Neural cell (in vitro differentiated cells): ENCODE results near the gene EAF2. TPM values are rescaled to one million over a fixed set of nuclear protein-coding genes. Genes with fewer than 3 reads are reported as not detected.

Experiments used
- H2AFZ ChIP-seq: fragments of 200-600, 300-800 bp; sonication (generic), shearing (Covaris generic); 2 replicates; pipeline ENCODE4 v1.6.0; 2014; ENCODE audit warnings: low read depth, mild to moderate bottlenecking, antibody characterized with exemption, low read length, moderate library complexity
- H3F3A ChIP-seq: fragments of 200-600 bp; shearing (Covaris generic); 2 replicates; pipeline ENCODE4 v1.6.1; 2016; ENCODE audit warnings: mild to moderate bottlenecking, moderate library complexity, mixed read lengths, antibody characterized with exemption, low read length; ENCODE audit not compliant: insufficient read depth, poor library complexity, severe bottlenecking
- H3K27ac ChIP-seq: fragments of 200-600, 300-800 bp; sonication (generic), shearing (Covaris generic); 2 replicates; pipeline ENCODE4 v1.5.1; 2014; ENCODE audit warnings: mild to moderate bottlenecking, low read length, moderate library complexity
- H3K27me3 ChIP-seq: fragments of 300-800, 200-600 bp; sonication (generic), shearing (Covaris generic); 2 replicates; pipeline ENCODE4 v1.6.0; 2014; ENCODE audit warnings: mild to moderate bottlenecking, low read depth, low read length, moderate library complexity; ENCODE audit not compliant: insufficient read depth
- H3K36me3 ChIP-seq: fragments of 300-800, 200-600 bp; sonication (generic), shearing (Covaris generic); 2 replicates; pipeline ENCODE4 v1.5.1; 2014; ENCODE audit warnings: mild to moderate bottlenecking, antibody characterized with exemption, low read length, moderate library complexity; ENCODE audit not compliant: insufficient read depth
- H3K4me2 ChIP-seq: fragments of 300-800, 200-600 bp; sonication (generic), shearing (Covaris generic); 2 replicates; pipeline ENCODE4 v1.6.0; 2014; ENCODE audit warnings: mild to moderate bottlenecking, low read length
- H3K4me3 ChIP-seq: fragments of 300-800, 200-600 bp; sonication (generic), shearing (Covaris generic); 2 replicates; pipeline ENCODE4 v1.5.1; 2014; ENCODE audit warnings: mild to moderate bottlenecking, low read length, moderate library complexity
- H3K79me2 ChIP-seq: fragments of 200-600 bp; shearing (Covaris generic); replicated peaks from 2 replicates; pipeline ENCODE4 v1.6.0; 2014; ENCODE audit warnings: mild to moderate bottlenecking, low read length, moderate library complexity; ENCODE audit not compliant: insufficient read depth
- H3K9ac ChIP-seq: fragments of 300-800, 200-600 bp; sonication (generic), shearing (Covaris generic); 2 replicates; pipeline ENCODE4 v1.6.1; 2016; ENCODE audit warnings: mild to moderate bottlenecking, low read length, mixed read lengths
- H3K9me2 ChIP-seq: fragments of 200-600 bp; shearing (Covaris generic); 2 replicates; pipeline ENCODE4 v1.6.1; 2016; ENCODE audit warnings: mild to moderate bottlenecking, low read length, mixed read lengths; ENCODE audit not compliant: insufficient read depth
- H3K9me3 ChIP-seq: fragments of 200-600, 300-800 bp; sonication (generic), shearing (Covaris generic); 2 replicates; pipeline ENCODE4 v1.6.1; 2016; ENCODE audit warnings: mild to moderate bottlenecking, mixed run types, low read length, moderate library complexity, mixed read lengths
- H4K20me1 ChIP-seq: fragments of 200-600 bp; shearing (Covaris generic); 2 replicates; pipeline ENCODE4 v1.6.1; 2016; ENCODE audit warnings: mild to moderate bottlenecking, mixed run types; ENCODE audit not compliant: insufficient read depth
- EP300 ChIP-seq: fragments of 450-650 bp; conservative IDR thresholded peaks from 2 replicates; pipeline ENCODE4 v1.6.1; 2014; ENCODE audit warnings: antibody characterized with exemption, mild to moderate bottlenecking, moderate library complexity; ENCODE audit not compliant: poor library complexity, severe bottlenecking
- EZH2 ChIP-seq: fragments of 200-600, 300-800 bp; shearing (Covaris generic), sonication (generic); IDR thresholded peaks from 2 replicates; pipeline ENCODE4 v1.6.1; 2014; ENCODE audit warnings: antibody characterized with exemption, low read length, borderline replicate concordance, mild to moderate bottlenecking; ENCODE audit not compliant: insufficient read depth, poor library complexity, severe bottlenecking
- MXI1 ChIP-seq: fragments of 450-650 bp; conservative IDR thresholded peaks from 2 replicates; pipeline ENCODE4 v1.6.1; 2014; ENCODE audit warnings: antibody characterized with exemption, mild to moderate bottlenecking; ENCODE audit not compliant: poor library complexity, severe bottlenecking
- POLR2AphosphoS5 ChIP-seq: IDR thresholded peaks from 2 replicates; pipeline ENCODE4 v1.6.1; 2012
- RAD21 ChIP-seq: fragments of 450-650 bp; conservative IDR thresholded peaks from 2 replicates; pipeline ENCODE4 v1.6.1; 2014; ENCODE audit warnings: antibody characterized with exemption, mild to moderate bottlenecking, moderate library complexity
- SMC3 ChIP-seq: fragments of 450-650 bp; conservative IDR thresholded peaks from 2 replicates; pipeline ENCODE4 v1.6.1; 2014; ENCODE audit warnings: antibody characterized with exemption, mild to moderate bottlenecking, moderate library complexity; ENCODE audit not compliant: poor library complexity
- TAF1 ChIP-seq: IDR thresholded peaks from 2 replicates; pipeline ENCODE4 v1.6.1; 2012; ENCODE audit warnings: low read depth
- polyA plus RNA-seq: library from polyadenylated mRNA; depleted of rRNA; stranded (reverse); fragments of >200 nt; gene quantifications from 2 replicates; pipeline ENCODE4 v1.2.3, GENCODE V29; 2014
- TF ChIP-seq, protein P1 (sequence below): IDR thresholded peaks from 2 replicates; pipeline ENCODE4 v1.6.1; 2012; ENCODE audit warnings: borderline replicate concordance
- TF ChIP-seq, protein P2 (sequence below): fragments of 450-650 bp; IDR thresholded peaks from 2 replicates; pipeline ENCODE4 v1.5.1; 2014; ENCODE audit warnings: antibody characterized with exemption, mild to moderate bottlenecking, moderate library complexity; ENCODE audit not compliant: poor library complexity, severe bottlenecking

The EAF2 gene
- polyA plus RNA-seq, 1 donor from 2014 or later = 2.0 TPM

DNA sequence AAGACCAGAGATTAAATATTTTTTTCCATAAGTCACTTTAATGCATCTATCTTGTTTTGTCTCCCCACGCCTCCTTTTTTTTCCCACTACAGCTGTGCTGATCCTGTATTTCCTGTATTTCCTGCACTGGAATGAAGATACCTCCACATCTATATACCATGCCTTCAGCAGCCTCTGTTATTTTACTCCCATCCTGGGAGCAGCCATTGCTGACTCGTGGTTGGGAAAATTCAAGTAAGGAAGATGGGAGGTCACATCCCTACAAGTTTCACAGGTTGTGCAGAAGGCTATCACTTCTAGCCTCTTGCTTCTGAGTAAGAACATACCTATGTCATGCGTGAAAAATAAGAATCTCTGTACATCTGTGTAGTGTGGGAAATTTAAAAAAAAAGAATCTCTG, 62.3 kb downstream of the EAF2 start:
- no peaks in the 10 kb centered on the region for H3K27me3 ChIP-seq
- H2AFZ ChIP-seq = no peak overlapping the region
- H3K9me3 ChIP-seq = no peaks in the 10 kb centered on the region
- no peaks in the 10 kb centered on the region for H3K9me2 ChIP-seq
- no peaks in the 10 kb centered on the region for H3K79me2 ChIP-seq
- no peak for TF ChIP-seq EP300
- no peak for TF ChIP-seq EZH2
- no peak for TF ChIP-seq SMC3
- TF ChIP-seq, protein P1, sequence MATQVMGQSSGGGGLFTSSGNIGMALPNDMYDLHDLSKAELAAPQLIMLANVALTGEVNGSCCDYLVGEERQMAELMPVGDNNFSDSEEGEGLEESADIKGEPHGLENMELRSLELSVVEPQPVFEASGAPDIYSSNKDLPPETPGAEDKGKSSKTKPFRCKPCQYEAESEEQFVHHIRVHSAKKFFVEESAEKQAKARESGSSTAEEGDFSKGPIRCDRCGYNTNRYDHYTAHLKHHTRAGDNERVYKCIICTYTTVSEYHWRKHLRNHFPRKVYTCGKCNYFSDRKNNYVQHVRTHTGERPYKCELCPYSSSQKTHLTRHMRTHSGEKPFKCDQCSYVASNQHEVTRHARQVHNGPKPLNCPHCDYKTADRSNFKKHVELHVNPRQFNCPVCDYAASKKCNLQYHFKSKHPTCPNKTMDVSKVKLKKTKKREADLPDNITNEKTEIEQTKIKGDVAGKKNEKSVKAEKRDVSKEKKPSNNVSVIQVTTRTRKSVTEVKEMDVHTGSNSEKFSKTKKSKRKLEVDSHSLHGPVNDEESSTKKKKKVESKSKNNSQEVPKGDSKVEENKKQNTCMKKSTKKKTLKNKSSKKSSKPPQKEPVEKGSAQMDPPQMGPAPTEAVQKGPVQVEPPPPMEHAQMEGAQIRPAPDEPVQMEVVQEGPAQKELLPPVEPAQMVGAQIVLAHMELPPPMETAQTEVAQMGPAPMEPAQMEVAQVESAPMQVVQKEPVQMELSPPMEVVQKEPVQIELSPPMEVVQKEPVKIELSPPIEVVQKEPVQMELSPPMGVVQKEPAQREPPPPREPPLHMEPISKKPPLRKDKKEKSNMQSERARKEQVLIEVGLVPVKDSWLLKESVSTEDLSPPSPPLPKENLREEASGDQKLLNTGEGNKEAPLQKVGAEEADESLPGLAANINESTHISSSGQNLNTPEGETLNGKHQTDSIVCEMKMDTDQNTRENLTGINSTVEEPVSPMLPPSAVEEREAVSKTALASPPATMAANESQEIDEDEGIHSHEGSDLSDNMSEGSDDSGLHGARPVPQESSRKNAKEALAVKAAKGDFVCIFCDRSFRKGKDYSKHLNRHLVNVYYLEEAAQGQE = no peak
- no peak for TF ChIP-seq POLR2AphosphoS5
- no peak for TF ChIP-seq TAF1
- TF ChIP-seq RAD21 = no peak
- TF ChIP-seq MXI1 = no peak
- TF ChIP-seq, protein P2, sequence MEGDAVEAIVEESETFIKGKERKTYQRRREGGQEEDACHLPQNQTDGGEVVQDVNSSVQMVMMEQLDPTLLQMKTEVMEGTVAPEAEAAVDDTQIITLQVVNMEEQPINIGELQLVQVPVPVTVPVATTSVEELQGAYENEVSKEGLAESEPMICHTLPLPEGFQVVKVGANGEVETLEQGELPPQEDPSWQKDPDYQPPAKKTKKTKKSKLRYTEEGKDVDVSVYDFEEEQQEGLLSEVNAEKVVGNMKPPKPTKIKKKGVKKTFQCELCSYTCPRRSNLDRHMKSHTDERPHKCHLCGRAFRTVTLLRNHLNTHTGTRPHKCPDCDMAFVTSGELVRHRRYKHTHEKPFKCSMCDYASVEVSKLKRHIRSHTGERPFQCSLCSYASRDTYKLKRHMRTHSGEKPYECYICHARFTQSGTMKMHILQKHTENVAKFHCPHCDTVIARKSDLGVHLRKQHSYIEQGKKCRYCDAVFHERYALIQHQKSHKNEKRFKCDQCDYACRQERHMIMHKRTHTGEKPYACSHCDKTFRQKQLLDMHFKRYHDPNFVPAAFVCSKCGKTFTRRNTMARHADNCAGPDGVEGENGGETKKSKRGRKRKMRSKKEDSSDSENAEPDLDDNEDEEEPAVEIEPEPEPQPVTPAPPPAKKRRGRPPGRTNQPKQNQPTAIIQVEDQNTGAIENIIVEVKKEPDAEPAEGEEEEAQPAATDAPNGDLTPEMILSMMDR = no peak
- H4K20me1 ChIP-seq = no peaks in the 10 kb centered on the region
- H3K36me3 ChIP-seq = no peaks in the 10 kb centered on the region
- no peak overlapping the region for H3K4me2 ChIP-seq
- no peak overlapping the region for H3K27ac ChIP-seq
- H3F3A ChIP-seq = no peaks in the 10 kb centered on the region
- H3K9ac ChIP-seq = no peak overlapping the region
- no peak overlapping the region for H3K4me3 ChIP-seq

DNA sequence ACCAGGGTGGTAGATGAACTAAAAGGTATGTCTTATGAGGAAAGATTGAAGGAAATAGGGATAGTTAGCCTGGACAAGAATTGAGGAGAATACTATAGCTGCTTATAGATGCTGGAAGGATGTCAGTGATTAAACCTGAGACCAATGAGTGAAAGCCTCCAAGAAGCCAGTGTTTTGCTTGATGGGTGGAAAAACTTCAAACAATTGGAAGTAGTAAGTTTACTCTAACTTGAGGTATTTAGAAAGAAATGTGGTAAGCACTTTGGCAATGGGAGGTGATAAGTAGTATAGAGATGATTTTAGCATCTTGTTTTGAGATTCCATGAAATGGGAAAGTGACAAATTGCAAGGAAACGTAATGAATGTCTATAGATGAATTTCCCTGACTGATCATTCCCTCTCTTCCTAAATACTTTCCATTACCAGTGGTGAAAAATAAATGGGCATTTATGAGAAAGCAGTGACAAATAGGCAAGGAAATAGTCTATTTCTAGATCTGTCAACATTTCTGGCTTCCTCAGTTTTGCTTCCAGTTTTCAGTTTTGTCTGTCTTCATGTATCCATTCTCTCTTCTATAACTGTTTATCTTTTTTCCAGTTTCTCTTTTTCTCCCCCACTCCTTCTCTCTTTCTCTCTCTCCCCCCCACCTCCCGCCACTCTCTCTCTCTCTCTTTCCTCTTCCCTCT, 78.4 kb downstream of the EAF2 start:
- H3K27ac ChIP-seq = no peak overlapping the region
- TF ChIP-seq EP300 = no peak
- TF ChIP-seq MXI1 = no peak
- TF ChIP-seq RAD21 = no peak
- TF ChIP-seq EZH2 = no peak
- no peak for TF ChIP-seq TAF1
- TF ChIP-seq POLR2AphosphoS5 = no peak
- TF ChIP-seq, protein P1 = no peak
- no peak for TF ChIP-seq SMC3
- TF ChIP-seq, protein P2 = no peak
- no peaks in the 10 kb centered on the region for H3K9me3 ChIP-seq
- H3K27me3 ChIP-seq = no peaks in the 10 kb centered on the region
- no peaks in the 10 kb centered on the region for H3K36me3 ChIP-seq
- H4K20me1 ChIP-seq = no peaks in the 10 kb centered on the region
- no peak overlapping the region for H3K4me3 ChIP-seq
- H3K9me2 ChIP-seq = no peaks in the 10 kb centered on the region
- no peaks in the 10 kb centered on the region for H3K79me2 ChIP-seq
- H3F3A ChIP-seq = no peaks in the 10 kb centered on the region
- no peak overlapping the region for H3K4me2 ChIP-seq
- no peak overlapping the region for H2AFZ ChIP-seq
- H3K9ac ChIP-seq = no peak overlapping the region
